GM12878 (cell line): ENCODE data around the gene HEG1. TPM values are rescaled to one million over a fixed set of nuclear protein-coding genes. Genes with fewer than 3 reads are reported as not detected.

Experiments used
- ATAC-seq: fragments of 200-7000 bp; cut with Tn5 transposase; 3 replicates; pipeline ENCODE4 v1.9.1; 2020; ENCODE audit warnings: mild to moderate bottlenecking, moderate library complexity
- BruUV-seq: library from RNA; stranded (reverse); fragments of 400-500 nt; replicated peaks from 2 replicates; lab custom pipeline; 2021; lab: Mats Ljungman, UMichigan
- CTCF ChIA-PET: fragments of 300-600 bp; sonication (Branson Sonifier 250); formaldehyde crosslinking; extraction: SDS; loops from one replicate; lab custom pipeline; 2021; ENCODE audit warnings: inconsistent platforms; lab: Yijun Ruan, JAX
- POLR2A ChIA-PET: fragments of 350-600 bp; formaldehyde crosslinking; extraction: SDS; loops from one replicate; lab custom pipeline; 2021; ENCODE audit warnings: inconsistent platforms; lab: Charles Lee
- RAD21 ChIA-PET: fragments of 300-600 bp; sonication (Branson Sonifier 250); formaldehyde crosslinking; loops from one replicate; lab custom pipeline; 2023; ENCODE audit warnings: antibody characterized with exemption; ENCODE audit not compliant: unreplicated experiment; lab: Charles Lee
- SMC1A ChIA-PET: fragments of 300-600 bp; sonication (Branson Sonifier 250); formaldehyde crosslinking; loops from one replicate; lab custom pipeline; 2023; ENCODE audit not compliant: unreplicated experiment, uncharacterized antibody; lab: Charles Lee
- DNase-seq: peaks from one replicate; pipeline ENCODE4 v3.0.0-alpha.2; 2011; ENCODE audit warnings: low read depth, low spot score
- FAIRE-seq: peaks from 3 replicates; lab custom pipeline; 2011; peaks lifted over from hg19 to GRCh38; lab: Jason Lieb, UNC
- H2AFZ ChIP-seq: 2 replicates; pipeline ENCODE4 v1.6.0; 2011; ENCODE audit warnings: low read depth, low read length, control low read depth; ENCODE audit not compliant: control insufficient read depth
- H3K27ac ChIP-seq: 2 replicates; pipeline ENCODE4 v1.5.1; 2011; ENCODE audit warnings: control low read depth; ENCODE audit not compliant: control insufficient read depth, insufficient read depth
- H3K27me3 ChIP-seq, 2 experiments: replicated peaks in 1 of 2; 2 replicates each; pipeline versions ENCODE4 v1.6.0 to v1.6.1; 2011; ENCODE audit warnings: low read length in 1 of 2; ENCODE audit not compliant: control insufficient read depth in 2 of 2, insufficient read depth in 2 of 2
- H3K36me3 ChIP-seq, 2 experiments: 2 replicates each; pipeline ENCODE4 v1.5.1; 2011; ENCODE audit warnings: low read length in 1 of 2; ENCODE audit not compliant: control insufficient read depth in 2 of 2, insufficient read depth in 2 of 2
- H3K4me1 ChIP-seq: 2 replicates; pipeline ENCODE4 v1.6.1; 2011; ENCODE audit warnings: mild to moderate bottlenecking, low read length, moderate library complexity, mixed read lengths; ENCODE audit not compliant: control insufficient read depth, insufficient read depth
- H3K4me2 ChIP-seq: 2 replicates; pipeline ENCODE4 v1.6.0; 2011; ENCODE audit warnings: control low read depth; ENCODE audit not compliant: control insufficient read depth, insufficient read depth
- H3K4me3 ChIP-seq: fragments of 200-600 bp; sonication (generic); 2 replicates; pipeline ENCODE4 v1.5.1; 2016
- H3K79me2 ChIP-seq: 2 replicates; pipeline ENCODE4 v1.6.0; 2011; ENCODE audit warnings: low read length; ENCODE audit not compliant: control insufficient read depth, insufficient read depth
- H3K9ac ChIP-seq: 2 replicates; pipeline ENCODE4 v1.8.0; 2011; ENCODE audit warnings: low read length, control low read depth, mixed read lengths; ENCODE audit not compliant: control insufficient read depth, insufficient read depth
- H3K9me3 ChIP-seq: replicated peaks from 3 replicates; pipeline ENCODE4 v1.5.1; 2011; ENCODE audit warnings: mild to moderate bottlenecking, low read length; ENCODE audit not compliant: control insufficient read depth, insufficient read depth
- H4K20me1 ChIP-seq: 2 replicates; pipeline ENCODE4 v1.6.0; 2011; ENCODE audit not compliant: control insufficient read depth, insufficient read depth
- CUX1 ChIP-seq: IDR thresholded peaks from 2 replicates; pipeline ENCODE4 v1.6.1; 2012; ENCODE audit warnings: improper control_type of control experiment, low read depth, low read length; ENCODE audit not compliant: insufficient replicate concordance
- FOXM1 ChIP-seq: IDR thresholded peaks from 2 replicates; pipeline ENCODE4 v1.6.1; 2012; ENCODE audit warnings: low read depth, mild to moderate bottlenecking, inconsistent platforms, low read length, moderate library complexity
- NFXL1 ChIP-seq: fragments of 450-650 bp; IDR thresholded peaks from 2 replicates; pipeline ENCODE4 v1.6.1; 2017; ENCODE audit warnings: antibody characterized with exemption, mild to moderate bottlenecking, borderline replicate concordance
- WGBS: methylation state at CpG from one replicate; pipeline ENCODE4 v1.1.6; 2016; ENCODE audit warnings: low lambda C conversion rate; ENCODE audit not compliant: insufficient replicate concordance, insufficient coverage; ENCODE audit errors: missing lambda C conversion rate; 5-methylcytosine and 5-hydroxymethylcytosine counted together
- in situ Hi-C: fragments of 300-500 bp; cut with MboI; formaldehyde crosslinking; loops from 9 replicates; pipeline ENCODE4 v1.14.3; 2018; ENCODE audit warnings: mixed read lengths
- intact Hi-C: fragments of 100-400 bp; cut with micrococcal nuclease; formaldehyde crosslinking; loops from one replicate; pipeline ENCODE4 v1.14.2; 2022; ENCODE audit not compliant: unreplicated experiment
- polyA plus RNA-seq, 11 experiments: library from polyadenylated mRNA; depleted of rRNA in 4 of 11; unstranded in 6 of 11; stranded (reverse) in 5 of 11; fragments of >200 nt; fragmentation: Nextera tagmentation in 4 of 11; fragmentation: Illumina TruSeq in 1 of 11; extraction: Ambion mirVana in 4 of 11; extraction: Trizol in 1 of 11; gene quantifications; 1 replicate in 1 of 11; 2 replicates in 10 of 11; pipeline versions ENCODE4 v1.2.1 to v1.2.3, GENCODE V29; 2011 to 2016; ENCODE audit warnings: inconsistent platforms in 2 of 11, missing spikeins in 2 of 11, low read depth in 1 of 11
- total RNA-seq, 4 experiments: library from RNA; depleted of rRNA in 3 of 4; stranded (reverse); fragments of >200 nt in 3 of 4; fragmentation: Illumina TruSeq in 1 of 4; extraction: Trizol in 1 of 4; gene quantifications; 2 replicates each; pipeline versions ENCODE4 v1.2.1 to v1.2.3, GENCODE V29; 2013 to 2021

The HEG1 gene
- total and polyA plus RNA-seq, 10 of the 15 experiments (the other 5 are each of a cell fraction or from before 2014, with no cell fraction given) = 2.2 to 32.1 (median 7.6) TPM

- BruUV-seq = no TSS peak
- no peaks in the 10 kb centered on the region for H4K20me1 ChIP-seq
- RAD21 ChIA-PET = no interaction called here
- no peak overlapping the region for H3K27ac ChIP-seq
- FAIRE-seq = no peak
- intact Hi-C loops = no loop called here
- CTCF ChIA-PET = interaction anchor here (1.6 kb wide), 1 partner anchor 59 kb away, joined by 4 read pairs; no protein-coding TSS in a partner anchor
- H2AFZ ChIP-seq = no peak overlapping the region
- no peak overlapping the region for H3K9ac ChIP-seq
- 0 out of 4 replicates have a peak, but pooled peaks cover 0 to 8% of the 10 kb centered on the region in 2 experiments for H3K36me3 ChIP-seq
- SMC1A ChIA-PET = interaction anchor here (0.6 to 1.9 kb wide), 6 partner anchors 10 to 120 kb away, joined by 3 to 5 read pairs (median 4); no protein-coding TSS in a partner anchor
- DNase-seq = no peak
- POLR2A ChIA-PET = interaction anchor here (0.6 kb wide), 1 partner anchor 263 kb away, joined by 4 read pairs; no protein-coding TSS in a partner anchor
- H3K4me3 ChIP-seq = no peak overlapping the region
- TF ChIP-seq NFXL1 (no peak), CUX1 (no peak), FOXM1 (no peak)
- TF ChIP-seq, all 136 proteins: peak for 0
- 91% methylated on average over 3 of the region's 3 CpGs for WGBS
- Histone ChIP-seq H3K9me3 (no peaks in the 10 kb centered on the region; the same call in 2 of the 3 replicates), H3K4me2 (no peak overlapping the region), H3K79me2 (peaks cover 55% of the 10 kb centered on the region), H3K27me3 (no peaks in the 10 kb centered on the region), H3K4me1 (peaks cover 18% of the 10 kb centered on the region)
- ATAC-seq = no peak
- in situ Hi-C loops = no loop called here
These were observed 7.5 kb downstream of the HEG1 start for GRCh38 chr3:125048282-125048681.
